Uterus (tissue), 2 donors: ENCODE measurements around the gene UGT1A10.

Experiments used
- CTCF ChIP-seq, 4 experiments: fragments of 200-600 bp in 2 of 4; fragments of 450-650 bp in 2 of 4; sonication (generic) in 2 of 4; IDR thresholded peaks; one replicate each; pipeline ENCODE4 v1.5.1; 2016 to 2019; ENCODE audit warnings: antibody characterized with exemption in 4 of 4, mild to moderate bottlenecking in 2 of 4, moderate library complexity in 1 of 4
- POLR2A ChIP-seq, 2 donors: fragments of 450-650 bp; IDR thresholded peaks; one replicate each; pipeline ENCODE4 v1.6.1; 2016; ENCODE audit warnings: antibody characterized with exemption in 2 of 2, mild to moderate bottlenecking in 1 of 2, moderate library complexity in 1 of 2

- no peak for TF ChIP-seq CTCF (IDR thresholded peaks at IDR 0.05)
- TF ChIP-seq POLR2A (IDR thresholded peaks at IDR 0.05): no peak
Observed at GRCh38 chr2:233802132-233802815, 166.0 kb downstream of the UGT1A10 start.
